Prostate gland (tissue), 2 donors: ENCODE measurements around the gene CRTC3.

ENCODE experiments used
- CTCF ChIP-seq, 4 experiments: fragments of 200-600 bp in 2 of 4; fragments of 450-650 bp in 2 of 4; sonication (generic) in 2 of 4; IDR thresholded peaks; 1 replicate in 3 of 4; 2 replicates in 1 of 4; pipeline ENCODE4 v1.5.1; 2016 to 2019; ENCODE audit warnings: antibody characterized with exemption in 4 of 4, mild to moderate bottlenecking in 2 of 4, moderate library complexity in 2 of 4
- POLR2A ChIP-seq: fragments of 450-650 bp; IDR thresholded peaks from one replicate; pipeline ENCODE4 v1.6.1; 2016; ENCODE audit warnings: antibody characterized with exemption, mild to moderate bottlenecking
- POLR2AphosphoS5 ChIP-seq: sonication (generic); formaldehyde crosslinking; IDR thresholded peaks from one replicate; pipeline ENCODE4 v1.6.1; 2017; ENCODE audit warnings: antibody characterized with exemption

GRCh38 chr15:90535254-90535653 is 5.5 kb downstream of the CRTC3 start:
- TF ChIP-seq POLR2A (no peak), CTCF (IDR thresholded peaks at IDR 0.05) (no peak), POLR2AphosphoS5 (no peak)
